IPS DF 6.9 (cell line): Measurements from ENCODE around the gene USP17L12.
"Not testable (repeated sequence)": the region's sequence is repeated elsewhere in the genome, so short reads cannot be mapped to it uniquely, and the experiment has no call there.

Source experiments
- DNase-seq: peaks from one replicate; pipeline ENCODE4 v3.0.0-alpha.2; 2013; ENCODE audit warnings: low read depth, low spot score
- H3K27ac ChIP-seq: one replicate; pipeline ENCODE4 v1.5.1; 2013; ENCODE audit warnings: low read length, control low read depth
- H3K27me3 ChIP-seq: 2 replicates; pipeline ENCODE4 v1.6.1; 2013; ENCODE audit warnings: mild to moderate bottlenecking, low read length; ENCODE audit not compliant: control insufficient read depth, insufficient read depth
- H3K36me3 ChIP-seq: 2 replicates; pipeline ENCODE4 v1.6.1; 2013; ENCODE audit warnings: low read length; ENCODE audit not compliant: control insufficient read depth, insufficient read depth
- H3K4me1 ChIP-seq: 2 replicates; pipeline ENCODE4 v1.6.1; 2013; ENCODE audit warnings: low read length; ENCODE audit not compliant: control insufficient read depth, insufficient read depth
- H3K4me3 ChIP-seq: 2 replicates; pipeline ENCODE4 v1.5.1; 2013; ENCODE audit warnings: mild to moderate bottlenecking, low read length
- H3K9me3 ChIP-seq: 2 replicates; pipeline ENCODE4 v1.6.1; 2013; ENCODE audit warnings: low read length, inconsistent platforms; ENCODE audit not compliant: control insufficient read depth, insufficient read depth
- WGBS: extraction: QIAGEN DNeasy Blood & Tissue Kit; methylation state at CpG from one replicate; pipeline ENCODE4 v1.1.7; 2013; ENCODE audit warnings: mixed read lengths, missing lambda C conversion rate; ENCODE audit not compliant: insufficient read length, insufficient coverage; 5-methylcytosine and 5-hydroxymethylcytosine counted together

The USP17L12 gene, protein sequence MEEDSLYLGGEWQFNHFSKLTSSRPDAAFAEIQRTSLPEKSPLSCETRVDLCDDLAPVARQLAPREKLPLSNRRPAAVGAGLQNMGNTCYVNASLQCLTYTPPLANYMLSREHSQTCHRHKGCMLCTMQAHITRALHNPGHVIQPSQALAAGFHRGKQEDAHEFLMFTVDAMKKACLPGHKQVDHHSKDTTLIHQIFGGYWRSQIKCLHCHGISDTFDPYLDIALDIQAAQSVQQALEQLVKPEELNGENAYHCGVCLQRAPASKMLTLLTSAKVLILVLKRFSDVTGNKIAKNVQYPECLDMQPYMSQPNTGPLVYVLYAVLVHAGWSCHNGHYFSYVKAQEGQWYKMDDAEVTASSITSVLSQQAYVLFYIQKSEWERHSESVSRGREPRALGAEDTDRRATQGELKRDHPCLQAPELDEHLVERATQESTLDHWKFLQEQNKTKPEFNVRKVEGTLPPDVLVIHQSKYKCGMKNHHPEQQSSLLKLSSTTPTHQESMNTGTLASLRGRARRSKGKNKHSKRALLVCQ

DNA sequence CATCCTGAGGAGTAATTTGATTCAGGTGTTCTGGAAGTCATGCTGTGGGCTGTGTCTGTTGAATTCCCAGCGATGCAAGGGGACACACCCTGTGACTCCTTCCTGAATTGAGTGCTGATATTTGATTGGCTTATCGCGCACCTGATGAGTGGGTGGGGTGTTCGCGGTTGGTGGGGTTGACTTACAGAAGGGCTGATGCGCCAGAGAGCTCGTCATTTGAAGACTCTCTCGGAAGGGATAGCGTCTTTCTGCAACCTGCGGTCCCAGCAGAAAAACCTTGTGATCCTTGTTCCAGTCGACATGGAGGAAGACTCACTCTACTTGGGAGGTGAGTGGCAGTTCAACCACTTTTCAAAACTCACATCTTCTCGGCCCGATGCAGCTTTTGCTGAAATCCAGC is at the start of gene USP17L12:
Gene USP17L12, plus strand, starts transcription at position 301 of the 400 bp plus-strand sequence. Its CDS starts 0 bp downstream, at position 301.
- H3K27ac ChIP-seq, DNase-seq, H3K36me3 ChIP-seq, H3K27me3 ChIP-seq, H3K9me3 ChIP-seq, H3K4me3 ChIP-seq, H3K4me1 ChIP-seq: not testable (repeated sequence)
- WGBS = no CpG with 5 or more reads among the region's 13 CpGs

DNA sequence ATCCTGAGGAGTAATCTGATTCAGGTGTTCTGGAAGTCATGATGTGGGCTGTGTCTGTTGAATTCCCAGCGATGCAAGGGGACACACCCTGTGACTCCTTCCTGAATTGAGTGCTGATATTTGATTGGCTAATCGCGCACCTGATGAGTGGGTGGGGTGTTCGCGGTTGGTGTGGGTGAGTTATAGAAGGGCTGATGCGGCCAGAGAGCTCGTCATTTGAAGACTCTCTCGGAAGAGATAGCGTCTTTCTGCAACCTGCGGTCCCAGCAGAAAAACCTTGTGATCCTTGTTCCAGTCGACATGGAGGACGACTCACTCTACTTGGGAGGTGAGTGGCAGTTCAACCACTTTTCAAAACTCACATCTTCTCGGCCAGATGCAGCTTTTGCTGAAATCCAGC is 9.6 kb upstream of the USP17L12 start, which contains the start of gene USP17L10:
Gene USP17L10, plus strand, starts transcription at position 301 of the 400 bp plus-strand sequence. Its CDS starts 0 bp downstream, at position 301.
- H3K9me3 ChIP-seq, H3K4me1 ChIP-seq, H3K4me3 ChIP-seq, H3K27ac ChIP-seq, H3K36me3 ChIP-seq, DNase-seq, H3K27me3 ChIP-seq: not testable (repeated sequence)
- WGBS = no CpG with 5 or more reads among the region's 13 CpGs

DNA sequence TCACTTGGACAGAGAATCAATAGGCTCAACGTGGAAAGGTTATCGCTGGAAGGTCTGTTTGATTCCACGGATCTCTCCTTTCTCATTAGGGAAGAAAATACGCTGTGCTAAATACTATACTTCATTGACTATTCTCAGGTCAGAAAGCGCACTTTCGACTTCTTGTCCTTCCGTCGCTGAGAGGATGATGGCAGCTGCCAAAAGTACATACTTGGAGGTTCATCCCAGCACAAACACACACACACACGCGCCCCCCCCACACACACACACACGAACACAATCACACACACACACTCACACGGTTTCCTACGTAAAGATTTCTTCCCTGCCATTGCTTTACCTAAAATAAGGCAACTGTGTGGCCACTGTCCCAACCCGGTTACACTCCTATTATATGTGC is 5.3 kb upstream of the USP17L12 start:
- DNase-seq, H3K4me1 ChIP-seq, H3K36me3 ChIP-seq, H3K27me3 ChIP-seq, H3K27ac ChIP-seq, H3K9me3 ChIP-seq, H3K4me3 ChIP-seq: not testable (repeated sequence)
- WGBS = no CpG with 5 or more reads among the region's 14 CpGs

DNA sequence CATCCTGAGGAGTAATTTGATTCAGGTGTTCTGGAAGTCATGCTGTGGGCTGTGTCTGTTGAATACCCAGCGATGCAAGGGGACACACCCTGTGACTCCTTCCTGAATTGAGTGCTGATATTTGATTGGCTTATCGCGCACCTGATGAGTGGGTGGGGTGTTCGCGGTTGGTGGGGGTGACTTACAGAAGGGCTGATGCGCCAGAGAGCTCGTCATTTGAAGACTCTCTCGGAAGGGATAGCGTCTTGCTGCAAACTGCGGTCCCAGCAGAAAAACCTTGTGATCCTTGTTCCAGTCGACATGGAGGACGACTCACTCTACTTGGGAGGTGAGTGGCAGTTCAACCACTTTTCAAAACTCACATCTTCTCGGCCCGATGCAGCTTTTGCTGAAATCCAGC is 4.8 kb upstream of the USP17L12 start, which contains the start of gene USP17L11:
Gene USP17L11, plus strand, starts transcription at position 301 of the 400 bp plus-strand sequence. Its CDS starts 0 bp downstream, at position 301.
- not testable (repeated sequence) for H3K36me3 ChIP-seq, H3K4me3 ChIP-seq, H3K4me1 ChIP-seq, H3K9me3 ChIP-seq, DNase-seq, H3K27me3 ChIP-seq, H3K27ac ChIP-seq
- WGBS = no CpG with 5 or more reads among the region's 14 CpGs

DNA sequence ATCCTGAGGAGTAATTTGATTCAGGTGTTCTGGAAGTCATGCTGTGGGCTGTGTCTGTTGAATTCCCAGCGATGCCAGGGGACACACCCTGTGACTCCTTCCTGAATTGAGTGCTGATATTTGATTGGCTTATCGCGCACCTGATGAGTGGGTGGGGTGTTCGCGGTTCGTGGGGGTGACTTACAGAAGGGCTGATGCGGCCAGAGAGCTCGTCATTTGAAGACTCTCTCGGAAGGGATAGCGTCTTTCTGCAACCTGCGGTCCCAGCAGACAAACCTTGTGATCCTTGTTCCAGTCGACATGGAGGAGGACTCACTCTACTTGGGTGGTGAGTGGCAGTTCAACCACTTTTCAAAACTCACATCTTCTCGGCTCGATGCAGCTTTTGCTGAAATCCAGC is 4.6 kb downstream of the USP17L12 start, which contains the start of gene USP17L13:
Gene USP17L13, plus strand, starts transcription at position 301 of the 400 bp plus-strand sequence. Its CDS starts 0 bp downstream, at position 301.
- not testable (repeated sequence) for H3K4me3 ChIP-seq, H3K27ac ChIP-seq, H3K9me3 ChIP-seq, DNase-seq, H3K27me3 ChIP-seq, H3K4me1 ChIP-seq, H3K36me3 ChIP-seq
- WGBS = no CpG with 5 or more reads among the region's 14 CpGs

DNA sequence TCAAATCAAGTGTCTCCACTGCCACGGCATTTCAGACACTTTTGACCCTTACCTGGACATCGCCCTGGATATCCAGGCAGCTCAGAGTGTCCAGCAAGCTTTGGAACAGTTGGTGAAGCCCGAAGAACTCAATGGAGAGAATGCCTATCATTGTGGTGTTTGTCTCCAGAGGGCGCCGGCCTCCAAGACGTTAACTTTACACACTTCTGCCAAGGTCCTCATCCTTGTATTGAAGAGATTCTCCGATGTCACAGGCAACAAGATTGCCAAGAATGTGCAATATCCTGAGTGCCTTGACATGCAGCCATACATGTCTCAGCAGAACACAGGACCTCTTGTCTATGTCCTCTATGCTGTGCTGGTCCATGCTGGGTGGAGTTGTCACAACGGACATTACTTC is 10.3 kb downstream of the USP17L12 start:
- not testable (repeated sequence) for H3K27me3 ChIP-seq, H3K9me3 ChIP-seq, DNase-seq, H3K36me3 ChIP-seq, H3K4me1 ChIP-seq, H3K27ac ChIP-seq, H3K4me3 ChIP-seq
- WGBS = no CpG with 5 or more reads among the region's 8 CpGs

DNA sequence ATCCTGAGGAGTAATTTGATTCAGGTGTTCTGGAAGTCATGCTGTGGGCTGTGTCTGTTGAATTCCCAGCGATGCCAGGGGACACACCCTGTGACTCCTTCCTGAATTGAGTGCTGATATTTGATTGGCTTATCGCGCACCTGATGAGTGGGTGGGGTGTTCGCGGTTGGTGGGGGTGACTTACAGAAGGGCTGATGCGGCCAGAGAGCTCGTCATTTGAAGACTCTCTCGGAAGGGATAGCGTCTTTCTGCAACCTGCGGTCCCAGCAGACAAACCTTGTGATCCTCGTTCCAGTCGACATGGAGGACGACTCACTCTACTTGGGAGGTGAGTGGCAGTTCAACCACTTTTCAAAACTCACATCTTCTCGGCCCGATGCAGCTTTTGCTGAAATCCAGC is 14.1 kb downstream of the USP17L12 start, which contains the start of gene USP17L15:
Gene USP17L15, plus strand, starts transcription at position 301 of the 400 bp plus-strand sequence. Its CDS starts 0 bp downstream, at position 301.
- no CpG with 5 or more reads among the region's 15 CpGs for WGBS
- not testable (repeated sequence) for H3K27me3 ChIP-seq, H3K4me3 ChIP-seq, DNase-seq, H3K9me3 ChIP-seq, H3K27ac ChIP-seq, H3K4me1 ChIP-seq, H3K36me3 ChIP-seq

DNA sequence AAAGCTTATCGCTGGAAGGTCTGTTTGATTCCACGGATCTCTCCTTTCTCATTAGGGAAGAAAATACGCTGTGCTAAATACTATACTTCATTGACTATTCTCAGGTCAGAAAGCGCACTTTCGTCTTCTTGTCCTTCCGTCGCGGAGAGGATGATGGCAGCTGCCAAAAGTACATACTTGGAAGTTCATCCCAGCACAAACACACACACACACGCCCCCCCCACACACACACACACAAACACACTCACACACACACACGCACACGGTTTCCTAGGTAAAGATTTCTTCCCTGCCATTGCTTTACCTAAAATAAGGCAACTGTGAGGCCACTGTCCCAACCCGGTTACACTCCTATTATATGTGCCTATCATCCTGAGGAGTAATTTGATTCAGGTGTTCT is 18.5 kb downstream of the USP17L12 start:
- not testable (repeated sequence) for H3K4me1 ChIP-seq, H3K27me3 ChIP-seq, H3K36me3 ChIP-seq, H3K9me3 ChIP-seq, H3K4me3 ChIP-seq, H3K27ac ChIP-seq, DNase-seq
- WGBS = 100% methylated on average over 3 of the region's 12 CpGs

DNA sequence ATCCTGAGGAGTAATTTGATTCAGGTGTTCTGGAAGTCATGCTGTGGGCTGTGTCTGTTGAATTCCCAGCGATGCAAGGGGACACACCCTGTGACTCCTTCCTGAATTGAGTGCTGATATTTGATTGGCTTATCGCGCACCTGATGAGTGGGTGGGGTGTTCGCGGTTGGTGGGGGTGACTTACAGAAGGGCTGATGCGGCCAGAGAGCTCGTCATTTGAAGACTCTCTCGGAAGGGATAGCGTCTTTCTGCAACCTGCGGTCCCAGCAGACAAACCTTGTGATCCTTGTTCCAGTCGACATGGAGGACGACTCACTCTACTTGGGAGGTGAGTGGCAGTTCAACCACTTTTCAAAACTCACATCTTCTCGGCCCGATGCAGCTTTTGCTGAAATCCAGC is 23.6 kb downstream of the USP17L12 start, which contains the start of gene USP17L17:
Gene USP17L17, plus strand, starts transcription at position 301 of the 400 bp plus-strand sequence. Its CDS starts 0 bp downstream, at position 301.
- WGBS = no CpG with 5 or more reads among the region's 14 CpGs
- H3K4me1 ChIP-seq, H3K4me3 ChIP-seq, H3K36me3 ChIP-seq, H3K9me3 ChIP-seq, DNase-seq, H3K27ac ChIP-seq, H3K27me3 ChIP-seq: not testable (repeated sequence)

DNA sequence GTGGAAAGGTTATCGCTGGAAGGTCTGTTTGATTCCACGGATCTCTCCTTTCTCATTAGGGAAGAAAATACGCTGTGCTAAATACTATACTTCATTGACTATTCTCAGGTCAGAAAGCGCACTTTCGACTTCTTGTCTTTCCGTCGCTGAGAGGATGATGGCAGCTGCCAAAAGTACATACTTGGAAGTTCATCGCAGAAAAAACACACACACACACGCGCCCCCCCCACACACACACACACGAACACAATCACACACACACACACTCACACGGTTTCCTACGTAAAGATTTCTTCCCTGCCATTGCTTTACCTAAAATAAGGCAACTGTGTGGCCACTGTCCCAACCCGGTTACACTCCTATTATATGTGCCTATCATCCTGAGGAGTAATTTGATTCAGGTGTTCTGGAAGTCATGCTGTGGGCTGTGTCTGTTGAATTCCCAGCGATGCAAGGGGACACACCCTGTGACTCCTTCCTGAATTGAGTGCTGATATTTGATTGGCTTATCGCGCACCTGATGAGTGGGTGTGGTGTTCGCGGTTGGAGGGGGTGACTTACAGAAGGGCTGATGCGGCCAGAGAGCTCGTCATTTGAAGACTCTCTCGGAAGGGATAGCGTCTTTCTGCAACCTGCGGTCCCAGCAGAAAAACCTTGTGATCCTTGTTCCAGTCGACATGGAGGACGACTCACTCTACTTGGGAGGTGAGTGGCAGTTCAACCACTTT is 28.2 kb downstream of the USP17L12 start, which contains the start of gene USP17L18:
Gene USP17L18, plus strand, starts transcription at position 678 of the 728 bp plus-strand sequence. Its CDS starts 0 bp downstream, at position 678.
- not testable (repeated sequence) for H3K36me3 ChIP-seq, DNase-seq, H3K27ac ChIP-seq, H3K9me3 ChIP-seq, H3K27me3 ChIP-seq, H3K4me3 ChIP-seq, H3K4me1 ChIP-seq
- WGBS = 100% methylated on average over 2 of the region's 26 CpGs
